ENCODE measurements around the gene CHCHD2. TPM values are rescaled to one million over a fixed set of nuclear protein-coding genes. Genes with fewer than 3 reads are reported as not detected.
"Not testable (repeated sequence)": the region's sequence is repeated elsewhere in the genome, so short reads cannot be mapped to it uniquely, and the experiment has no call there.

The CHCHD2 gene, protein sequence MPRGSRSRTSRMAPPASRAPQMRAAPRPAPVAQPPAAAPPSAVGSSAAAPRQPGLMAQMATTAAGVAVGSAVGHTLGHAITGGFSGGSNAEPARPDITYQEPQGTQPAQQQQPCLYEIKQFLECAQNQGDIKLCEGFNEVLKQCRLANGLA
- total RNA-seq: 156 TPM
- 495 TPM for polyA plus RNA-seq

DNA sequence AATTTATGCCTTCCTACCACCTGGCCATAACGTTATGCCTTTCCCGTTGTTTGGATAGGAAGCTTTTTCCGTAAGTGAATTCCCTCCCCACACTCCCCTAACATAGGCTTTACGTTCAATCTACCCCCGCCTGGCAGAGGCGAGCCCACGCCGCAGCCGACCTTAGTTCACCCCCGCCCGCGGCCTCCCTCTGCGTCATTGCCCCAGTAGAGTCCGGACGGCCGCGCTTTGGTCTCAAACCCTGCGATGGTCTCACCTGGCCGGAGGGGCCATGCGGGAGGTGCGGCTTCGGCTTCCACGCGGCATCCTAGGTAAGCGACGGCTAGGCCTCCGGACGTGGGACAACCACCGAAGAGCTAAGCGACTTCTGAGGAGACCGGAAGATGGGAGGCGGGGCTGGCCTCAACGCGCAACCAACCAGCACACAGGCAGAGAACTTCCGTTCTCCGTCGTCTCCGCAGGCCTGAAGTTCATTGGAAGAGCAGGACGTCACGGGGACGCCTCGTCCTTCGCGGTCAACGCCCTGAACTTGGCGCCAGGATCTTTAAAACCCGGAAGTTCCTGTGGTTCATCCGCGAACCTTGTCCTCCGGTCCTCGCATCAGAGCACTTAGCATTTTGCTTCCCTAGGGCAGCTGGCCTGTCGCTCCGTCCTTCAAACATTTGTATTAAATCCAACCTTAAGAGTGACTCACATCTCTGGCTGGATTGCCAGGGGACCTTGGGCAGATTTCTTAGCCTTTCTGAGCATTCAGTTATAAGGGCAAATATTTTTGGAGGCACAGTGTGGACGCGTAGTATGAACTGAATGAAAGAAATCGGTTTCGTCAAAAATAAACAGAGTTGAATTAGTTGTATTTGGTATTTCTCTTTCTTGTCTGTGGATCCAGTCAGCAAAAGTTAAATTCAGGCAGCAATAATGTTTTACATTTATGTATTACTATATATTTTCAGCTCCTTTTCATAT, at the start of gene CHCHD2:
Gene CHCHD2 (minus strand): TSS at position 369 of the 966 bp plus-strand sequence. CDS start 63 bp downstream, at position 306.
- WGBS: 2% methylated on average over 57 of the region's 57 CpGs
- Histone ChIP-seq H3K4me1 (ENCODE audit: insufficient read depth) (no peaks in the 10 kb centered on the region), H3K36me3 (ENCODE audit: insufficient read depth) (peaks cover 4% of the 10 kb centered on the region), H3K4me3 (ENCODE audit: low read depth, low read length) (peak within 1 kb of the TSS; percentile 56), H3K27ac (ENCODE audit: low read depth) (peak within 1 kb of the TSS; percentile 81)
- DNase-seq (ENCODE audit: extremely low spot score): peak; percentile 97

DNA sequence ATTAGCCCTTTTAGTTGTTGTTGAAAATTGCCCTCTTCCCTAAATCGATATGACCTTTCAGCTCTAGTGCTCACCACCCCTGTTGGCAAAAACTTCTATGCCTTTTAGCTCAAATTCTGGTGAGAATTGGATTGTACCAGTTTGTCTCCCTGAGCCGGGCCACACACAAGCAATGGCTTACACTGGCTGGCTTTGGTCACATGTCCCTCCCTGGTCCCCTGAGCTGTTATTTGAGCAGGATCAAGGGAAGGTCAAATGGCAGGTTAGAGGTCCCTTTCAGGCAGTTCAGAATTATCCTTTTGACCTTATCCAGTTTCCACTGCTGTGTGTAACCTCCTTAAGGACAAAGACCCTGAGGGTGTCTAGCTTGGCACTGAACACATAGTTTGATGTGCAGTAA, 24.8 kb upstream of the CHCHD2 start:
- not testable (repeated sequence) for H3K4me3 ChIP-seq (ENCODE audit: low read depth, low read length); DNase-seq (ENCODE audit: extremely low spot score); H3K36me3 ChIP-seq (ENCODE audit: insufficient read depth); H3K4me1 ChIP-seq (ENCODE audit: insufficient read depth); H3K27ac ChIP-seq (ENCODE audit: low read depth)
- WGBS: 67% methylated on average over 2 of the region's 2 CpGs

DNA sequence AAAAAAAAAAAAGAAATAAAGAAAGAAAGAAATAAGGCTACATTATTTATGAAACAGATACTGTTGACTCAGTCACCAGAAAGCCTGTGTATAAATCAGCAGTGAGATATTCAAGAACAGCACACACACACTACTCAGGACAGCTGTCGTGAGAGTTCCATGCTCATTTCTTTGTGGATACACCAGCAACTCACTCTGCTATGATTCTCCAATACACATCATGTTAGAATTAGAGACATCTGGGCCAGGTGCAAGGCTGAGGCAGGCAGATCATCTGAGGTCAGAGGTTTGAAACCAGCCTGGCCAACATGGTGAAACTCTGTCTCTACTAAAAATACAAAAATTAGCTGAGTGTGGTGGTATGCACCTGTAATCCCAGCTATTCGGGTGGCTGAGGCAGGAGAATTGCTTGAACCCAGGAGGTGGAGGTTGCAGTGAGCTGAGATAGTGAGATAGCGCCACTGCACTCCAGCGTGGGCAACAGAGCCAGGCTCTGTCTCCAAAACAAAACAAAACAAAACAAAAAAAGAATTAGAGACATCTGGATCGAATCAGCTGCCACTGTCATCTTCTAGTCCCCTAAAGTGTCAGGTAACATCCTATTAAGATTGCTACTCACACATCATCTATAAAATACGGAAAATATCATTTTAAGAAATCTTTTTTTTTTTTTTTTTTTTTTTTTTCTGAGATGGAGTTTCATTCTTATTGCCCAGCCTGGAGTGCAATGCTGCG, 21.1 kb upstream of the CHCHD2 start:
- 61% methylated on average over 7 of the region's 7 CpGs for WGBS
- DNase-seq (ENCODE audit: extremely low spot score): no peak
- Histone ChIP-seq H3K4me1 (ENCODE audit: insufficient read depth) (no peaks in the 10 kb centered on the region), H3K36me3 (ENCODE audit: insufficient read depth) (no peaks in the 10 kb centered on the region), H3K4me3 (ENCODE audit: low read depth, low read length) (no peak overlapping the region), H3K27ac (ENCODE audit: low read depth) (no peak overlapping the region)

DNA sequence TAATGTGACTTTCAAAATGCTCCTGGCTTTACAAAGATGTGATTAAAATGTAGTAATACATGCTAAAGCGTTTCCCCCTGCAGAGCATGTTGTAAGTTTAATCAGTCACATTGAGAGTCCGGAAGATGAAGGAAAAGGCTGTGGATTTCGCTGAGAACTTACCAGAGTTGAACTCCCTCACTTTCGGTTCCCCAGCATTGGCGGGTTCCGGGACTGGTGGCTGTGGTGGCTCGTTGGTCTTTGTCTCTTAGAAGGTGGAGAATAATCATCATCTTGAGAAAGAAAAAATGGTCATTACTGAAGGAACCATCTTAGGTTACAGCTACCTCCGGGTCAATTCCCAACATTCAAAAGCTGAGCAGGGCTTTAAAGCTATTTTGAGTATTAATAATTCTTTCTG, 19.6 kb upstream of the CHCHD2 start:
- H3K4me1 ChIP-seq (ENCODE audit: insufficient read depth): no peaks in the 10 kb centered on the region
- H3K4me3 ChIP-seq (ENCODE audit: low read depth, low read length): no peak overlapping the region
- 72% methylated on average over 8 of the region's 8 CpGs for WGBS
- DNase-seq (ENCODE audit: extremely low spot score): no peak
- H3K27ac ChIP-seq (ENCODE audit: low read depth): no peak overlapping the region
- no peaks in the 10 kb centered on the region for H3K36me3 ChIP-seq (ENCODE audit: insufficient read depth)

DNA sequence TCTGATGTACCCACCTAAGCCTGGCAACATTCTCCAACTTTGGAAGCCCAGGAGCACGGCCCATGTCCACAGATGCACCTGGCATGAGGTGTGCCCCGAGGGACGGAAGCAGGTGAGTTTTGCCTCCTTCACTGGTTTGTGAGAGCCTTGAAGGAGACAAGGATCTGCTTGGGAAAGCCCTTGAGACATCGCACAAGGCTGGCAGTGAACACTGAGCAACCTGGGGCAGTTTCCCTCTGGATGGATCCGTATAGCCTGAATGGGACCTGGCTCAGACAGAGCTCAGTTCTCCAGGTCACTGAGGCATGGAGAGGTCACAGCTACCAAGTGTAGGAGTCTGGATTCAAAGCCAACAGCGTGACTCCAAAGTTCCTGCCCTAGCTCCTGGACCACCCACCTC, 18.7 kb upstream of the CHCHD2 start:
- H3K4me3 ChIP-seq (ENCODE audit: low read depth, low read length): no peak overlapping the region
- H3K27ac ChIP-seq (ENCODE audit: low read depth): no peak overlapping the region
- no peak for DNase-seq (ENCODE audit: extremely low spot score)
- 62% methylated on average over 6 of the region's 6 CpGs for WGBS
- no peaks in the 10 kb centered on the region for H3K4me1 ChIP-seq (ENCODE audit: insufficient read depth)
- H3K36me3 ChIP-seq (ENCODE audit: insufficient read depth): no peaks in the 10 kb centered on the region

DNA sequence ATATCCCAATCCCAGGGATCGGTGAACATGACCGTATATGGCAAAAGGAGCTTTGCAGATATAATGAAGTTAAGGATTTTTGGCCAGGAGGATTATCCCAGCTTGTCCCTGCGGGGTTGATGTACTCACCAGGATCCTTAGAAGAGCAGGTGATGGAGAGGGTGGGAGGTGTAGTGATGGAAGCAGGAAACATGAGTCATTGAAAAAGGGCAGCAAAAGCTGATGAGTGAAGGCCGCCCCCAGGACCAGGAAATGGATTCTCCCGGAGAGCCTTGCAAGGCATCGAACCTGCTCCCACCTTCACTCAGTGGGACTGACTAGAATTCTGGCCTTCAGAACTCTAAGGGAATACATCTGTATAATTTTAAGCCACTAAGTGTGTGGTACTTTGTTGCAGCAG, 15.2 kb upstream of the CHCHD2 start:
- no peaks in the 10 kb centered on the region for H3K4me1 ChIP-seq (ENCODE audit: insufficient read depth)
- H3K27ac ChIP-seq (ENCODE audit: low read depth): no peak overlapping the region
- no peak for DNase-seq (ENCODE audit: extremely low spot score)
- 86% methylated on average over 6 of the region's 6 CpGs for WGBS
- no peaks in the 10 kb centered on the region for H3K36me3 ChIP-seq (ENCODE audit: insufficient read depth)
- no peak overlapping the region for H3K4me3 ChIP-seq (ENCODE audit: low read depth, low read length)

DNA sequence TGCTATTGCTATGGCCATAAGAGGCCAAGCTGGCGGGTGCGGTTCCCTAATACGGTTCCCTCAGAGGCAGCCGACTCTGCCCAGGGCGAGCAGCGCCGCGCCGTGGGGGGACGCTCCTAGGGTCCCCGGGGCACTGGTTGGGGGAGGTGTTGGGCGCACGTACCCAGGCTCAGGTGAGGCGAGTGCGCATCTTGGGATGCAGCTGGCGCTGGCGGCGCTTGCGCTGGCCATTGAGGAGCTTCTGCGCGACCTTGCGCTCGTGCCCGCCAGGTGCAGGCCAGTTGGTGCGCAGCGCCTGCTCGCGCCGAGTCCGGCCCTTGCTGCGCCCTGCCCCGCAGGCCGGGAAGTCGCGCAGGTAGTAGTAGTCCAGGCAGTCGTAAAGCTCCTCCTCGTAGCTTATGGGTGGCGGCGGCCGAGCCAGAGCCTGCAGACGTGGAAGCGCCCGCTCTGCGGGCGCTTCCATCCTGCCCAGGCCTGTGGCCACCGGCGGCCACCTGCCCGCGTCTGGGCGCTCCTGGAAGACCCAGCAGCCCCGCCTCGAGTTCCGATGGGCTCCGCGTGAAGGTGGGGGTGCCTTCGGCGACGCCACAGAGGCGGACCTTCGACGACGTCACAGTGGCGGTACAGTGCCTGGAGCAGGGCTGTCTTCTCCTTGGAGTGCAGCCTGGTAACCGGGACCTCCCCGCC, 9.7 kb upstream of the CHCHD2 start, which contains the start of gene NUPR2:
Gene NUPR2 (minus strand): TSS at position 566 of the 687 bp plus-strand sequence. CDS start 103 bp downstream, at position 463.
- H3K4me3 ChIP-seq (ENCODE audit: low read depth, low read length): peak within 1 kb of the TSS; percentile 2
- WGBS: 5% methylated on average over 65 of the region's 65 CpGs
- H3K27ac ChIP-seq (ENCODE audit: low read depth): no peak within 1 kb of the TSS
- no peak for DNase-seq (ENCODE audit: extremely low spot score)
- no peaks in the 10 kb centered on the region for H3K36me3 ChIP-seq (ENCODE audit: insufficient read depth)
- H3K4me1 ChIP-seq (ENCODE audit: insufficient read depth): no peaks in the 10 kb centered on the region

DNA sequence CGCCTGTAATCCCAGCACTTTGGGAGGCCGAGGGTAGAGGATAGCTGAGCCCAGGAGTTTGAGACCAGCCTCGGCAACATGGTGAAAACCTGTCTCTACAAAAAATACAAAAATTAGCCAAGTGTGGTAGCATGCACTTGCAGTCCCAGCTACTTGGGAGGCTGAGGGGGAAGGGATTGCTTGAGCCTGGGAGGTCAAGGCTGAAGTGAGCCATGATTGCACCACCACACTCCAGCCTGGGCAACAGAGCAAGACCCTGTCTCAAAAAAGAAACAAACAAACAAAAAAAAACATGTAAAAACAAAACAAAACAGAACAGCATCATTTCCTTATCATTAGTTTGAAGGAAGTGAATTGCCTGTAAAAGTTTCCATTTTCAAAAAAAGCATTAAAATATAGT, 6.0 kb upstream of the CHCHD2 start:
- not testable (repeated sequence) for DNase-seq (ENCODE audit: extremely low spot score); H3K4me3 ChIP-seq (ENCODE audit: low read depth, low read length); H3K36me3 ChIP-seq (ENCODE audit: insufficient read depth); H3K4me1 ChIP-seq (ENCODE audit: insufficient read depth); H3K27ac ChIP-seq (ENCODE audit: low read depth)
- 91% methylated on average over 3 of the region's 3 CpGs for WGBS

DNA sequence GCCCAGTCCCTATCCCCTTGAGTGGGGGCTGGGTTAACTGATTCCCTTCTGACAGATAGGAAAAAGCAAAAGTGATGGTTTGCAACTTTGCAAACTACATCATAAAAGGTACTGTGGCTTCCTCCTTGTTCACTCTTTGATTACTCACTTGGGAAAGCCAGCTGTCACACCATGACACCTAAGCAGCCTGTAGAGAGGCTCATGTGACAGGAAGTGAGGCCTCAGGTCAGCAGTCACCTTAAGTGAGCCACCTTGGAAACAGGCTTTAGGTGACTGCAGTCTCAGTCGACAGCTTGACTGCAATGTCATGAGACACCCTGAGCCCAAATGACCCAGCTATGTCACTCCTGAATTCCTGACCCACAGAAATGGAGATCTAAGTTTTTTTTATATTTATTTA, 4.3 kb upstream of the CHCHD2 start:
- Histone ChIP-seq H3K27ac (ENCODE audit: low read depth) (no peak overlapping the region), H3K36me3 (ENCODE audit: insufficient read depth) (no peaks in the 10 kb centered on the region), H3K4me1 (ENCODE audit: insufficient read depth) (no peaks in the 10 kb centered on the region), H3K4me3 (ENCODE audit: low read depth, low read length) (no peak overlapping the region)
- DNase-seq (ENCODE audit: extremely low spot score): no peak
- whole genome bisulfite sequencing: 80% methylated on average over 1 of the region's 1 CpG

DNA sequence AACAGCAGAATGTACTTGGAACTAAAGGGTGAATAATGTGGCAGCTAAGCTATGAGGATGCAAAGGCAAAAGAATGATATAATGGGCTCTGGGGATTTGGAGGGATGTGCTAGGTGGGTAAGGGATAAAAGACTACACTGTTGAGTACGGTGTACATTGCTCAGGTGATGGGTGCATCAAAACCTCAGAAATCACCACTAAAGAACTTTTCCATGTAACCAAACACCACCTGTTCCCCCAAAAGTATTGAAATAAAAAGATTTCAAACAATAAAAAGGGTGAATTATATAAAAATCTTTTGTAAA, 1.6 kb upstream of the CHCHD2 start:
- H3K36me3 ChIP-seq (ENCODE audit: insufficient read depth): peaks cover 4% of the 10 kb centered on the region
- 94% methylated on average over 1 of the region's 1 CpG for WGBS
- H3K4me3 ChIP-seq (ENCODE audit: low read depth, low read length): no peak overlapping the region
- H3K27ac ChIP-seq (ENCODE audit: low read depth): no peak overlapping the region
- H3K4me1 ChIP-seq (ENCODE audit: insufficient read depth): no peaks in the 10 kb centered on the region
- DNase-seq (ENCODE audit: extremely low spot score): no peak

DNA sequence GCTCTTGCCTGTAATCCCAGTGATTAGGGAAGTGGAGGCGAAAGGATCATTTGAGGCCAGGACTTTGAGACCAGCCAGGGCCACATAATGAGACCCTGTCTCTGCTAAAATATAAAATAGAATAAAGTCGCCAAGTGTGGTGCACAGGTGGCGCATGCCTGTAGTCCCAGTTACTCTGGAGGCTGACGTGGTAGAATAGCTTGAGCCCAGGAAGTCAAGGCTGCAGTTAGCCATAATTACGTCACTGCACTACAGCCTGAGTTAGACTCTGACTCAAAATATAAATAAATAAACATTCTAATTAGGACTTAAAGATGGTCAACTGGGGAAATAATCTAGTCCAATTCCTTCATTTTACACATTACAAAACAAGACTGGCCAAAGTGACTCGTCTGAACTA, 768 bp downstream of the CHCHD2 start:
- no peaks in the 10 kb centered on the region for H3K4me1 ChIP-seq (ENCODE audit: insufficient read depth)
- DNase-seq (ENCODE audit: extremely low spot score): no peak
- H3K36me3 ChIP-seq (ENCODE audit: insufficient read depth): peaks cover 4% of the 10 kb centered on the region
- 21% methylated on average over 6 of the region's 6 CpGs for WGBS
- peak overlapping the region; percentile 5 for H3K27ac ChIP-seq (ENCODE audit: low read depth)
- H3K4me3 ChIP-seq (ENCODE audit: low read depth, low read length): peak overlapping the region; percentile 56

DNA sequence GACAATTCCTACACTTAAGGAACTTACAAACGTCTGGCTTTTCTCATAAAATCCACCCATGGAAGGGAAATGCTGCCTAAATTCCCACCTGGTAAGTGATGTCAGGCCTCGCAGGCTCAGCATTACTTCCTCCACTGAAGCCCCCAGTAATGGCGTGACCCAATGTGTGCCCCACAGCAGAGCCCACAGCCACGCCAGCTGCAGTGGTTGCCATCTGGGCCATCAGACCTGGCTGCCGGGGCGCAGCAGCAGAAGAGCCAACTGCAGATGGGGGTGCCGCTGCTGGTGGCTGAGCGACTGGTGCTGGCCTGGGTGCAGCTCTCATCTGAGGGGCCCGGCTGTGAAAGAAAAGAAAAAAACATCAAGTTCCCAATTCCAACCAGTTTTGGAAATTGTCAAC, 2.1 kb downstream of the CHCHD2 start:
- not testable (repeated sequence) for DNase-seq (ENCODE audit: extremely low spot score); H3K36me3 ChIP-seq (ENCODE audit: insufficient read depth); H3K4me1 ChIP-seq (ENCODE audit: insufficient read depth); H3K27ac ChIP-seq (ENCODE audit: low read depth); H3K4me3 ChIP-seq (ENCODE audit: low read depth, low read length)
- 91% methylated on average over 9 of the region's 9 CpGs for WGBS

DNA sequence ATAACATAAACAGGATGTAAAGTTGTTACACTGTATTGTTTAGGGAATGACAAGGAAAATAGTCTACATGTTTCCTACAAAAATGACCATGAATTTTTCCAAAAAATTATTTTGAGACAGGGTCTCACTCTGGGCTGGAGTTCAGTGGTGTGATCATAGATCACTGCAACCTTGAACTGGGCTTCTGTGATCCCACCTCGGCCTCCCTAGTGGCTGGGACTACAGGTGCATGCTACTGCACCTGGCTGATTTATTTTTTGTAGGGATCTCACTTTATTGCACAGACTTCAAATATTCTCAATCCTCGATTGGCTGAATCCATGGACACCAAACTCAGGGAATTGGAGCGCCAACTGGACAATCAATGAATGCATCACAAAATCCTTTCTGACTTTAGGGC, 6.6 kb downstream of the CHCHD2 start:
- H3K27ac ChIP-seq (ENCODE audit: low read depth): no peak overlapping the region
- H3K36me3 ChIP-seq (ENCODE audit: insufficient read depth): peaks cover 4% of the 10 kb centered on the region
- DNase-seq (ENCODE audit: extremely low spot score): no peak
- H3K4me1 ChIP-seq (ENCODE audit: insufficient read depth): no peaks in the 10 kb centered on the region
- 95% methylated on average over 3 of the region's 3 CpGs for WGBS
- H3K4me3 ChIP-seq (ENCODE audit: low read depth, low read length): no peak overlapping the region

Measured in urinary bladder (tissue), 4 donors.